GM18907 (cell line): ENCODE results near the gene FADS2.

Experiments
- ATAC-seq: cut with Tn5 transposase; IDR thresholded peaks from one replicate; pipeline ENCODE4 v1.9.1; 2021; ENCODE audit warnings: mild to moderate bottlenecking, moderate library complexity; ENCODE audit not compliant: unreplicated experiment

The FADS2 gene

DNA sequence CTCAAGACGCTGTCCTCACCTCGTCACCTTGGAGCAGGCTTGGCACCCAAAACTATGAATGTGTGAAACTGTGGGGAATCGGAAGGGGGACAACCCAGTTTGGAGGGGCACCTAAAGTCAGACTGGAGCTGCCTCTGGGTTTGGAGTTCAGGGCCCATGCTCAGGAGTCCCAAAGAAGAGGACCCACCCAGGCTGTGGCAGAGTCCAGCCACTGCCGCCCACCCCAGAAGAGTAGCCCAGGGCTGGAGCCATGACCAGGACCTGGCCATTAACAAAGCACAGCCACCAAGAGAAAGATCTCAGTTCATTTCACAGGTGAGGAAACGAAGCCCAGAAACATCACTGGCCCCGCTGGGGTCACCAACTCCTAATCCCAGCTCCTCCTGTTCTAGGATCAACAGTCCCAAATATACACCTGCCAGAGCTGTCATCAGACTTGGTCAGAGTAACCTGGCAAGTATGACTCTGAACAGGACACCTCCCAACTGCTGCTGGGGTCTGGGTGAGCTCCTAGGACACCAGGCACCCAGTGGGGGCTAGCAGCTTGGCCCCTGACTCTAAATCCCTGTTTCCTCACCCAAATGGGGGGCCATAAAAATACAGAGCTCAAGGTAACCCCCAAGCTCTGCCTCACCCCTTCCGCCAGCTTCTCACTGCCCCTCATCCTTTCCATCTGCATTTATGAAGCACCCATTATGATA is 86.5 kb downstream of the FADS2 start:
- no peak for ATAC-seq

- ATAC-seq: no peak
Measured at GRCh38 chr11:61916737-61917333, 88.7 kb downstream of the FADS2 start.
